ENCODE data around the gene TOR1AIP1. TPM values are rescaled to one million over a fixed set of nuclear protein-coding genes. Genes with fewer than 3 reads are reported as not detected.

The TOR1AIP1 gene
- total RNA-seq, 3 donors from 2014 or later (not counting 1 experiment from before 2014, with no cell fraction given), result 55.6 to 63.9 (median 59.5) TPM

DNA sequence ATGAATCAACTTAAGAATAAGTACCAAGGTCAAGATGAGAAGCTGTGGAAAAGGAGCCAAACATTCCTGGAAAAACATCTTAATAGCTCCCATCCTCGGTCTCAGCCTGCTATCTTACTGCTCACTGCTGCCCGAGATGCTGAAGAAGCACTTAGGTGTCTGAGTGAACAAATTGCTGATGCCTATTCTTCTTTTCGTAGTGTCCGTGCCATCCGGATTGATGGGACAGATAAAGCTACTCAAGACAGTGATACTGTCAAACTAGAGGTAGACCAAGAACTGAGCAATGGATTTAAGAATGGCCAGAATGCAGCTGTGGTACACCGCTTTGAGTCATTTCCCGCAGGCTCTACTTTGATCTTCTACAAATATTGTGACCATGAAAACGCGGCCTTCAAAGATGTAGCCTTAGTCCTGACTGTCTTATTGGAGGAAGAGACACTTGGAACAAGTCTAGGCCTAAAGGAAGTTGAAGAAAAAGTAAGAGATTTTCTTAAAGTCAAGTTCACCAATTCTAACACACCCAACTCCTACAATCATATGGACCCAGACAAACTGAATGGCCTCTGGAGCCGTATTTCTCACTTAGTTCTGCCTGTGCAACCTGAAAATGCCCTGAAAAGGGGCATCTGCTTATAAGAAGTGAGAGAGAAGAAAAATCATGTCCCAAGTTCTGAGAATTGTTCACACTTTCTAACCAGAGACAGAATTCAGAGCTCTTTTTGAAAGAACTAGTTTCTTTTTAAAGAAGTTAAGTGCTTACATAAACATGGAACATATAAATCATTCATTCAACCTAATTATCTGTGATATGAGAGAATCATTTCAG lies 35.7 kb downstream of the TOR1AIP1 start:
- H3K4me3 ChIP-seq (ENCODE audit: low read length), result no peak overlapping the region
- TF ChIP-seq, protein P1, sequence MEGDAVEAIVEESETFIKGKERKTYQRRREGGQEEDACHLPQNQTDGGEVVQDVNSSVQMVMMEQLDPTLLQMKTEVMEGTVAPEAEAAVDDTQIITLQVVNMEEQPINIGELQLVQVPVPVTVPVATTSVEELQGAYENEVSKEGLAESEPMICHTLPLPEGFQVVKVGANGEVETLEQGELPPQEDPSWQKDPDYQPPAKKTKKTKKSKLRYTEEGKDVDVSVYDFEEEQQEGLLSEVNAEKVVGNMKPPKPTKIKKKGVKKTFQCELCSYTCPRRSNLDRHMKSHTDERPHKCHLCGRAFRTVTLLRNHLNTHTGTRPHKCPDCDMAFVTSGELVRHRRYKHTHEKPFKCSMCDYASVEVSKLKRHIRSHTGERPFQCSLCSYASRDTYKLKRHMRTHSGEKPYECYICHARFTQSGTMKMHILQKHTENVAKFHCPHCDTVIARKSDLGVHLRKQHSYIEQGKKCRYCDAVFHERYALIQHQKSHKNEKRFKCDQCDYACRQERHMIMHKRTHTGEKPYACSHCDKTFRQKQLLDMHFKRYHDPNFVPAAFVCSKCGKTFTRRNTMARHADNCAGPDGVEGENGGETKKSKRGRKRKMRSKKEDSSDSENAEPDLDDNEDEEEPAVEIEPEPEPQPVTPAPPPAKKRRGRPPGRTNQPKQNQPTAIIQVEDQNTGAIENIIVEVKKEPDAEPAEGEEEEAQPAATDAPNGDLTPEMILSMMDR (IDR thresholded peaks at IDR 0.05), result no peak
- intact Hi-C loops (cut with micrococcal nuclease), result no loop called here
- 76% methylated on average over 10 of the region's 10 CpGs for WGBS (ENCODE audit: insufficient coverage)
- no peaks in the 10 kb centered on the region for H3K9me3 ChIP-seq (ENCODE audit: control insufficient read depth, insufficient read depth, low read length)
- no peaks in the 10 kb centered on the region for H3K27me3 ChIP-seq (ENCODE audit: control insufficient read depth, insufficient read depth, low read length)
- peaks cover 67% of the 10 kb centered on the region for H3K36me3 ChIP-seq (ENCODE audit: control insufficient read depth, insufficient read depth, low read length)
- ATAC-seq (peak in 1 of 3 donors; percentile 18), DNase-seq (no peak)
- no peaks in the 10 kb centered on the region for H3K9me3 Mint-ChIP-seq
- peaks cover 16 to 17% of the 10 kb centered on the region in 2 donors for H3K4me1 Mint-ChIP-seq
- H3K36me3 Mint-ChIP-seq, result peaks cover 13% of the 10 kb centered on the region
- no peak overlapping the region for H3K27ac ChIP-seq (ENCODE audit: low read length)
- H3K4me3 Mint-ChIP-seq, result peak overlapping the region; percentile 26
- H3K4me1 ChIP-seq (ENCODE audit: control insufficient read depth, insufficient read depth, low read length), result no peaks in the 10 kb centered on the region
- peak overlapping the region; percentile 64 to 72 for H3K27ac Mint-ChIP-seq
- no peaks in the 10 kb centered on the region for H3K27me3 Mint-ChIP-seq (ENCODE audit: low read depth in 2 of 2)

- H3K27me3 Mint-ChIP-seq (ENCODE audit: low read depth in 2 of 2), result no peaks in the 10 kb centered on the region
- 100% methylated on average over 1 of the region's 1 CpG for WGBS (ENCODE audit: insufficient coverage)
- H3K36me3 ChIP-seq (ENCODE audit: control insufficient read depth, insufficient read depth, low read length), result peaks cover 40% of the 10 kb centered on the region
- H3K9me3 ChIP-seq (ENCODE audit: control insufficient read depth, insufficient read depth, low read length), result no peaks in the 10 kb centered on the region
- peaks cover 16 to 17% of the 10 kb centered on the region in 2 donors for H3K4me1 Mint-ChIP-seq
- intact Hi-C loops (cut with micrococcal nuclease), result no loop called here
- DNase-seq (no peak), ATAC-seq (no peak)
- H3K36me3 Mint-ChIP-seq, result peaks cover 13% of the 10 kb centered on the region
- TF ChIP-seq, protein P1 (IDR thresholded peaks at IDR 0.05), result no peak
- H3K27ac ChIP-seq (ENCODE audit: low read length), result no peak overlapping the region
- no peaks in the 10 kb centered on the region for H3K9me3 Mint-ChIP-seq
- H3K27me3 ChIP-seq (ENCODE audit: control insufficient read depth, insufficient read depth, low read length), result no peaks in the 10 kb centered on the region
- H3K4me3 Mint-ChIP-seq, result no peak overlapping the region
- no peaks in the 10 kb centered on the region for H3K4me1 ChIP-seq (ENCODE audit: control insufficient read depth, insufficient read depth, low read length)
- peak overlapping the region in 1 of 2 donors; percentile 3 for H3K27ac Mint-ChIP-seq
- H3K4me3 ChIP-seq (ENCODE audit: low read length), result no peak overlapping the region
Measured at GRCh38 chr1:179921472-179921871, 39.4 kb downstream of the TOR1AIP1 start.

- intact Hi-C loops (cut with micrococcal nuclease), result no loop called here
- 97% methylated on average over 5 of the region's 8 CpGs for WGBS (ENCODE audit: insufficient coverage)
- TF ChIP-seq, protein P1 (IDR thresholded peaks at IDR 0.05), result no peak
- no peak for DNase-seq
- Histone ChIP-seq H3K27ac (ENCODE audit: low read length) (no peak overlapping the region), H3K9me3 (ENCODE audit: control insufficient read depth, insufficient read depth, low read length) (no peaks in the 10 kb centered on the region), H3K4me1 (ENCODE audit: control insufficient read depth, insufficient read depth, low read length) (no peaks in the 10 kb centered on the region), H3K4me3 (ENCODE audit: low read length) (no peak overlapping the region), H3K27me3 (ENCODE audit: control insufficient read depth, insufficient read depth, low read length) (no peaks in the 10 kb centered on the region), H3K36me3 (ENCODE audit: control insufficient read depth, insufficient read depth, low read length) (peaks cover 37% of the 10 kb centered on the region)
- Mint-ChIP-seq H3K4me3 (no peak overlapping the region), H3K36me3 (peaks cover 13% of the 10 kb centered on the region), H3K9me3 (no peaks in the 10 kb centered on the region), H3K4me1 (peaks cover 16% of the 10 kb centered on the region in 2 donors), H3K27ac (peak overlapping the region; percentile 24 to 33), H3K27me3 (ENCODE audit: low read depth in 2 of 2) (no peaks in the 10 kb centered on the region)
- no peak for ATAC-seq
Measured at GRCh38 chr1:179921981-179922872, 40.1 kb downstream of the TOR1AIP1 start.
